ENCODE results near the gene MFSD12.

The MFSD12 gene

GRCh38 chr19:3520166-3521103, 37.0 kb downstream of the MFSD12 start:
- Histone ChIP-seq H3K4me3 (ENCODE audit: insufficient read depth in 1 of 2, low read depth in 1 of 2, low read length in 2 of 2) (no peak overlapping the region), H3K14ac (ENCODE audit: low read length in 2 of 2) (no peak overlapping the region), H2BK12ac (ENCODE audit: low read length in 2 of 2) (no peak overlapping the region), H2BK120ac (ENCODE audit: low read depth, low read length) (no peak overlapping the region), H3K9ac (ENCODE audit: low read length) (no peak overlapping the region), H3K4ac (ENCODE audit: low read depth in 1 of 2, low read length in 2 of 2) (no peak overlapping the region), H3K36me3 (ENCODE audit: control insufficient read depth in 1 of 2, insufficient read depth in 2 of 2, low read depth in 1 of 2, low read length in 2 of 2) (peaks cover 24 to 72% of the 10 kb centered on the region in 2 experiments), H2AFZ (ENCODE audit: low read depth, low read length) (no peak overlapping the region), H4K91ac (ENCODE audit: low read length) (no peak overlapping the region), H3K79me1 (replicated peaks; ENCODE audit: low read length, poor library complexity, severe bottlenecking) (peaks cover 33% of the 10 kb centered on the region), H3K23ac (ENCODE audit: low read length in 2 of 2) (no peak overlapping the region), H2BK5ac (ENCODE audit: low read depth, low read length, poor library complexity, severe bottlenecking) (no peak overlapping the region), H3K27me3 (ENCODE audit: control insufficient read depth in 1 of 2, insufficient read depth in 1 of 2, low read length in 2 of 2) (no peaks in the 10 kb centered on the region), H3K9me3 (ENCODE audit: control insufficient read depth, low read length) (no peaks in the 10 kb centered on the region), H2AK5ac (ENCODE audit: low read length, severe bottlenecking) (no peak overlapping the region), H4K8ac (ENCODE audit: low read length) (peak overlapping the region; percentile 16), H3K4me2 (ENCODE audit: low read length, poor library complexity, severe bottlenecking) (no peak overlapping the region), H3K4me1 (ENCODE audit: control insufficient read depth, insufficient read depth, low read depth, low read length) (peaks cover 35% of the 10 kb centered on the region), H3K27ac (ENCODE audit: low read length, poor library complexity, severe bottlenecking) (no peak overlapping the region), H2BK15ac (ENCODE audit: low read depth, poor library complexity, severe bottlenecking) (no peak overlapping the region), H3K18ac (ENCODE audit: low read depth in 1 of 2, low read length in 2 of 2) (no peak overlapping the region)
- WGBS: 95% methylated on average over 37 of the region's 37 CpGs
- no peak for DNase-seq

- 92% methylated on average over 18 of the region's 18 CpGs for WGBS
- no peak overlapping the region for H3K4me3 ChIP-seq (ENCODE audit: insufficient read depth in 1 of 2, low read depth in 1 of 2, low read length in 2 of 2)
- H4K91ac ChIP-seq (ENCODE audit: low read length): no peak overlapping the region
These were observed 38.3 kb downstream of the MFSD12 start for GRCh38 chr19:3519126-3519525.

DNA sequence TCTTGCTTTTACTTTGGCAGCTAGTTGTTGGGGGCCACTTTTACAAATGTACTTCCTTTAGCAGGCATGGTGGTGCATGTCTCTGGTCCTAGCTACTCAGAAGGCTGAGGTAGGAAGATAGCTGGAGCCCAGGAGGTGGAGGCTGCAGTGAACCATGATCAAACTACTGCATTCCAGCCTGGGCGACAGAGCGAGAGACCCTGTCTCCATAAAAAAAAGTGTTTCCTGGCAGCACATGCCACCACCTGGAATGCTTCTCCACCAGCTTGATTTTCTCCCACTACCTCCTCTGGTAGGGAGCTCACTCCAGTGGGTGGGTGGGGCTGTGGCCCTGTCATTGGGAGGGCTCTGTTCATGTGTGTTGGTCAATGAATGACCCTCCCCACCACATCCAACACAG, 38.7 kb downstream of the MFSD12 start:
- 92% methylated on average over 2 of the region's 2 CpGs for WGBS
- H3K27me3 ChIP-seq (ENCODE audit: control insufficient read depth in 1 of 2, insufficient read depth in 1 of 2, low read length in 2 of 2): no peaks in the 10 kb centered on the region
- peaks cover 24% of the 10 kb centered on the region for H3K79me1 ChIP-seq (replicated peaks; ENCODE audit: low read length, poor library complexity, severe bottlenecking)
- no peak overlapping the region for H2AK5ac ChIP-seq (ENCODE audit: low read length, severe bottlenecking)
- no peak overlapping the region for H3K23ac ChIP-seq (ENCODE audit: low read length in 2 of 2)
- H2BK12ac ChIP-seq (ENCODE audit: low read length in 2 of 2): no peak overlapping the region
- H3K4me2 ChIP-seq (ENCODE audit: low read length, poor library complexity, severe bottlenecking): no peak overlapping the region
- H3K14ac ChIP-seq (ENCODE audit: low read length in 2 of 2): no peak overlapping the region
- no peak overlapping the region for H2AFZ ChIP-seq (ENCODE audit: low read depth, low read length)
- H2BK120ac ChIP-seq (ENCODE audit: low read depth, low read length): no peak overlapping the region
- no peak overlapping the region for H3K18ac ChIP-seq (ENCODE audit: low read depth in 1 of 2, low read length in 2 of 2)
- H4K91ac ChIP-seq (ENCODE audit: low read length): no peak overlapping the region
- no peak overlapping the region for H3K4me3 ChIP-seq (ENCODE audit: insufficient read depth in 1 of 2, low read depth in 1 of 2, low read length in 2 of 2)
- no peak overlapping the region for H3K4ac ChIP-seq (ENCODE audit: low read depth in 1 of 2, low read length in 2 of 2)
- no peaks in the 10 kb centered on the region for H3K9me3 ChIP-seq (ENCODE audit: control insufficient read depth, low read length)
- no peak overlapping the region for H3K27ac ChIP-seq (ENCODE audit: low read length, poor library complexity, severe bottlenecking)
- H3K9ac ChIP-seq (ENCODE audit: low read length): no peak overlapping the region
- DNase-seq: no peak
- peaks cover 46% of the 10 kb centered on the region for H3K4me1 ChIP-seq (ENCODE audit: control insufficient read depth, insufficient read depth, low read depth, low read length)
- H2BK15ac ChIP-seq (ENCODE audit: low read depth, poor library complexity, severe bottlenecking): no peak overlapping the region
- H2BK5ac ChIP-seq (ENCODE audit: low read depth, low read length, poor library complexity, severe bottlenecking): no peak overlapping the region
- no peak overlapping the region for H4K8ac ChIP-seq (ENCODE audit: low read length)
- H3K36me3 ChIP-seq (ENCODE audit: control insufficient read depth in 1 of 2, insufficient read depth in 2 of 2, low read depth in 1 of 2, low read length in 2 of 2): peaks cover 9 to 72% of the 10 kb centered on the region in 2 experiments

More at GRCh38 chr19:3519126-3519525, 38.3 kb downstream of the MFSD12 start:
- Histone ChIP-seq H3K23ac (ENCODE audit: low read length in 2 of 2) (no peak overlapping the region), H3K79me1 (replicated peaks; ENCODE audit: low read length, poor library complexity, severe bottlenecking) (peaks cover 27% of the 10 kb centered on the region), H3K4me1 (ENCODE audit: control insufficient read depth, insufficient read depth, low read depth, low read length) (peaks cover 43% of the 10 kb centered on the region), H2BK12ac (ENCODE audit: low read length in 2 of 2) (no peak overlapping the region), H3K14ac (ENCODE audit: low read length in 2 of 2) (no peak overlapping the region), H3K4ac (ENCODE audit: low read depth in 1 of 2, low read length in 2 of 2) (no peak overlapping the region), H3K27me3 (ENCODE audit: control insufficient read depth in 1 of 2, insufficient read depth in 1 of 2, low read length in 2 of 2) (no peaks in the 10 kb centered on the region), H2AK5ac (ENCODE audit: low read length, severe bottlenecking) (peak overlapping the region; percentile 43), H3K9me3 (ENCODE audit: control insufficient read depth, low read length) (no peaks in the 10 kb centered on the region), H2BK5ac (ENCODE audit: low read depth, low read length, poor library complexity, severe bottlenecking) (no peak overlapping the region), H3K27ac (ENCODE audit: low read length, poor library complexity, severe bottlenecking) (no peak overlapping the region), H2AFZ (ENCODE audit: low read depth, low read length) (no peak overlapping the region), H3K18ac (ENCODE audit: low read depth in 1 of 2, low read length in 2 of 2) (no peak overlapping the region), H2BK120ac (ENCODE audit: low read depth, low read length) (no peak overlapping the region), H3K36me3 (ENCODE audit: control insufficient read depth in 1 of 2, insufficient read depth in 2 of 2, low read depth in 1 of 2, low read length in 2 of 2) (peaks cover 14 to 73% of the 10 kb centered on the region in 2 experiments), H2BK15ac (ENCODE audit: low read depth, poor library complexity, severe bottlenecking) (no peak overlapping the region), H4K8ac (ENCODE audit: low read length) (no peak overlapping the region), H3K4me2 (ENCODE audit: low read length, poor library complexity, severe bottlenecking) (no peak overlapping the region), H3K9ac (ENCODE audit: low read length) (no peak overlapping the region)
- no peak for DNase-seq

DNA sequence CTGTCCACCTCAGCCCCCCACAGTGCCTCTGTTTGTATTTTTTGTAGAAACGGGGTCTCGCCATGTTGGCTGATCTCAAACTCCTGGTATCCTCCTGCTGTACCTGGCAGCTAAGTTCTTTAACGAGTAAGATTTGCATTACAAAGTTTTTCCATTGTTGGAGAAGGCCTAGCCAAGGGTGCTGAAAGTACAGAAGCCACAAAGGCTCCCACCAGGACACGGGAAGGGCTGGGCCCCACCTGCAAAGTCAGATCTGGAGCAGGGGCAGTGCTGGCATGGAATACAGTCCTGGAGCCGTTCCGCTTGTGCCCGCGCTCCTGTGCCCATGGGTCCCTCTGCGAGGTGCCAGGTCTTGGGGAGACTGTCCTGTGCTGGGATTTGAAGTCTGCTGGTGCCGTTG, 39.1 kb downstream of the MFSD12 start:
- Histone ChIP-seq H2BK120ac (ENCODE audit: low read depth, low read length) (no peak overlapping the region), H2AK5ac (ENCODE audit: low read length, severe bottlenecking) (peak overlapping the region; percentile 32), H3K14ac (ENCODE audit: low read length in 2 of 2) (no peak overlapping the region), H3K4ac (ENCODE audit: low read depth in 1 of 2, low read length in 2 of 2) (no peak overlapping the region), H2BK5ac (ENCODE audit: low read depth, low read length, poor library complexity, severe bottlenecking) (no peak overlapping the region), H3K18ac (ENCODE audit: low read depth in 1 of 2, low read length in 2 of 2) (no peak overlapping the region), H4K91ac (ENCODE audit: low read length) (no peak overlapping the region), H2BK15ac (ENCODE audit: low read depth, poor library complexity, severe bottlenecking) (no peak overlapping the region), H3K79me1 (replicated peaks; ENCODE audit: low read length, poor library complexity, severe bottlenecking) (peaks cover 24% of the 10 kb centered on the region), H3K27me3 (ENCODE audit: control insufficient read depth in 1 of 2, insufficient read depth in 1 of 2, low read length in 2 of 2) (no peaks in the 10 kb centered on the region), H3K9ac (ENCODE audit: low read length) (no peak overlapping the region), H3K9me3 (ENCODE audit: control insufficient read depth, low read length) (no peaks in the 10 kb centered on the region), H3K4me1 (ENCODE audit: control insufficient read depth, insufficient read depth, low read depth, low read length) (peaks cover 50% of the 10 kb centered on the region), H3K27ac (ENCODE audit: low read length, poor library complexity, severe bottlenecking) (no peak overlapping the region), H3K36me3 (ENCODE audit: control insufficient read depth in 1 of 2, insufficient read depth in 2 of 2, low read depth in 1 of 2, low read length in 2 of 2) (peaks cover 5 to 71% of the 10 kb centered on the region in 2 experiments), H3K23ac (ENCODE audit: low read length in 2 of 2) (no peak overlapping the region), H3K4me3 (ENCODE audit: insufficient read depth in 1 of 2, low read depth in 1 of 2, low read length in 2 of 2) (no peak overlapping the region), H3K4me2 (ENCODE audit: low read length, poor library complexity, severe bottlenecking) (no peak overlapping the region), H2AFZ (ENCODE audit: low read depth, low read length) (no peak overlapping the region), H4K8ac (ENCODE audit: low read length) (no peak overlapping the region), H2BK12ac (ENCODE audit: low read length in 2 of 2) (peak overlapping the region in 1 of 2 experiments; percentile 24)
- DNase-seq: no peak
- 90% methylated on average over 10 of the region's 10 CpGs for WGBS
